ENCODE data around the gene B4GALNT1.
"Not testable (repeated sequence)": the region's sequence is repeated elsewhere in the genome, so short reads cannot be mapped to it uniquely, and the experiment has no call there.

Gene B4GALNT1

DNA sequence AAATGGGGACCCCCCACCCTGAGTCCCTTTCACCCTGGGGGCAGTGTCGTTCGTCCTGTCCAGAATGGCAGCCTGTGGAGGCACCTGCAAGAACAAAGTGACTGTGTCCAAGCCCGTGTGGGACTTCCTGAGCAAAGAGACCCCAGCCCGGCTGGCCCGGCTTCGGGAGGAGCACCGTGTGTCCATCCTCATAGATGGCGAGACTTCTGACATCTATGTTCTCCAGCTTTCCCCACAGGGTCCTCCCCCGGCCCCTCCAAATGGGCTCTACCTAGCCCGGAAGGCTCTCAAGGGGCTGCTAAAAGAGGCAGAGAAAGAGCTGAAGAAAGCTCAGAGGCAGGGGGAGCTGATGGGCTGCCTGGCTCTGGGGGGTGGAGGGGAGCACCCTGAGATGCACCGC lies 26.2 kb downstream of the B4GALNT1 start:
- DNase-seq: no peak

GRCh38 chr12:57606399-57606798 lies 26.6 kb downstream of the B4GALNT1 start:
- no peak for DNase-seq

- DNase-seq: no peak
Measured at GRCh38 chr12:57605811-57606311, 27.1 kb downstream of the B4GALNT1 start.

DNA sequence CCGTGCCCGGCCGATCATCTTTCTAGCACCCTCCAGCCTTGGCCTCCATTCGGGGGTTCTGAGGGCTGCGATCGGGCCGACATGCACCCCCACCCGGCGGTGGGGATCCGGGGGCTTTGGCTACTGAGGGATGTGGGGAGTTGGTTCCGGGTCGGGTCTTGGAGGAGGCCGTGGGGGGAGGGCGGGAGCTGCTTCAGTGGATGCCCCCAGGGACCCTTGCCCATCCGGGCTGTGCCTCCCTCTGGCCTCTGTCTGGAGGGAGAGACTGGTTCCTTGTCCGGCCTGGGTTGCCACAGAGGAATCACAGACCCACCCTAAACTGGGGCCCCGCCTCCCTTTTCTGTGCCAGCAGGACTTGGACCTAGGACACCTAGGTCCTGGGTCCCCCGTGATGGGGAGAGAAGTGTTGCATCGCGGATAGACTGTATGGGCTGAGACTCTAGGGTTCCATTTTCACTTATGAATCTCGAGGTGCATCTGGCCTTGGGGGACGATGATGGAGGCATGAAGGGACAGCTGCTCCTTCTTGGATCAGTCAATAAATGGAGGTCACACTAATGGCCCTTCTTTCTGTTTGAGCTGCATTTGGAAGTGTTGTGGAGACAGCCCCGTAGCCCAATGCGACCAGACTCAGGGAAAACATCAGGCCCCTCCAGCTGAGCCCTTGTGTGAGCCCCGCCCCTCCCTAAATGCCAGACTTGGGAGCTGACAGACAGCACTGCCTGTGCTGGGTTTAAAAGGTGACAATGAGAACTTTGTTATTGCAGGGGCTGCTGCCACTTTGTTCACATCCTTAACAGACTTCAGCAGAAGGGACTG lies 27.8 kb downstream of the B4GALNT1 start:
- DNase-seq: peak; percentile 56

DNA sequence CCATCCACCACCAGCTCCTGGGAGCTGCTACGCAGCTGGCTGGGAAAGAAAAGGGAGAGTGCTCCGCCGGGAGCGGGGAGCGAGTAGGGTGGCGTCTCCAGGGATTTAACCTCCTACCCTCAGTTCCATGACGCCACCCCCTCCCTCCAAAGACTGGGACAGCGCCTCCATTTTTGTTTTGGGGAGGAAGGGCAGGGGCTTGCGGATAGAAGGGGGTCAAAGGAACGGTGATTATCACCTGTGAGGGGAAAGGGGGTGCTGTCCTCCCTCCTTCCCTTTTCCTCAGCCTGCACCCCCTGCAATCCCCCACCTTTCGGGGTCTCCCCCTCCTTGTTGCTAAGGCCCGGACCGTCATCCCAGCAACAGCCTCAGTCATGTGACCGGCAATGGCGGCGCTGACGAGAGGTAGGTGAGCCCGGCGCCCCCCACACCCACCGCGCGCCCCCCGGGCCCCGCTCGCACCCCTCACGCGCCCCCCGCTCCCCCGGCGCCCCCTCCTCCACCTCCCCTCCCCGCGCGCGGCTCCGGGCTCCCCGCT lies 28.5 kb downstream of the B4GALNT1 start, which contains the start of gene DTX3:
Gene DTX3, plus strand, starts transcription at position 371 of the 538 bp plus-strand sequence. CDS start 1,694 bp downstream, outside the sequence.
- DNase-seq: peak; percentile 71

GRCh38 chr12:57603815-57604453 lies 29.1 kb downstream of the B4GALNT1 start:
- DNase-seq: no peak

- no peak for DNase-seq
Measured at GRCh38 chr12:57603324-57603723, 29.7 kb downstream of the B4GALNT1 start.

GRCh38 chr12:57602544-57602943 lies 30.5 kb downstream of the B4GALNT1 start:
- no peak for DNase-seq

- DNase-seq: no peak
Measured at GRCh38 chr12:57600395-57600794, 32.6 kb downstream of the B4GALNT1 start.

DNA sequence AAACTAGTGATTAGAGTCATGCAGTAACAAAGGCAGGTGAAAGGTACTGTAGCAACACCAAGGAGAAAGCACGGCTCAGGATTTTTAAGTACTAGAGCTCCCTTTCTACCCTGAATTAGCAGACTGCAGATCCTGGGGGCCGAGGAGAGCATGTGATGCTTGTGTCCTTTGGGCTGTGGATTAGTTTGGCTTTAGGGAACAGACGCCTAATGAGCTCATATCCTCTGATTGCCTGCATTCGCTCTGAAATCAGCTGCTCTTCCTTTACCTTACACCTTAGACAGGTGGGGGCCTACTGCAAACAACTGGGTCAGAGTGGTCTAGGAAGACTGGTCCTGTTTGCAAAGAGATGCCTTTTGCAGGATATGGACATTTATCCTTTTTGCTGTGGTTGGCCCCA lies 39.8 kb downstream of the B4GALNT1 start:
- no peak for DNase-seq

DNA sequence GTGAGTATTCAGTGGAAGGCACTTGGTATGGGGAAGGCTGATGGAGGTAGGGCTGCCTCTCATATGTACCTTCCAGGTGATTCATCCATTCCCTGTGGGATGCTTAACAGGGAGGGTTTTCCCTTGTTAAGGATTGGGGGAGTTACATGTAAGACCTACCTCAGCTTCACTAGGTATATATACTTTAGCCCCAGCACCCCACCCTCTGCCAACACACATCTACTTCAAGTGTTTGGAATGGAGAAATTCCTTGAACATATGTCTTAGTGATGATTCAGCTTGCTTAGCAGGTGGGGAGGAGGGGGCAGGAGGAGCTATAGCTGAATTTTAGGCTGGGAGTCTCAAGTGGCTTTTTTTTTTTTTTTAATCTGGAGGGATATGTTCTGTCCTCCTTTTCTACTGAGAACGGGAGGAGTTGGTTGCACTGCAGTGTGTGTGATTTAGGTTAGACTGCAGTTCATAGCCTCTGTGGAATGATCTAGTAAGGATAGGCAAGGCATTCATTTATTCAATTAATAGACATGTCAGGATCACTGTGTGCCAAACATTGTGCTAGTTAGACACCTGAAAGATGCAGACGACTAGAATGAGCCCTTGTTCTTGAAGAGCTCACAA lies 40.3 kb downstream of the B4GALNT1 start:
- DNase-seq: no peak

DNA sequence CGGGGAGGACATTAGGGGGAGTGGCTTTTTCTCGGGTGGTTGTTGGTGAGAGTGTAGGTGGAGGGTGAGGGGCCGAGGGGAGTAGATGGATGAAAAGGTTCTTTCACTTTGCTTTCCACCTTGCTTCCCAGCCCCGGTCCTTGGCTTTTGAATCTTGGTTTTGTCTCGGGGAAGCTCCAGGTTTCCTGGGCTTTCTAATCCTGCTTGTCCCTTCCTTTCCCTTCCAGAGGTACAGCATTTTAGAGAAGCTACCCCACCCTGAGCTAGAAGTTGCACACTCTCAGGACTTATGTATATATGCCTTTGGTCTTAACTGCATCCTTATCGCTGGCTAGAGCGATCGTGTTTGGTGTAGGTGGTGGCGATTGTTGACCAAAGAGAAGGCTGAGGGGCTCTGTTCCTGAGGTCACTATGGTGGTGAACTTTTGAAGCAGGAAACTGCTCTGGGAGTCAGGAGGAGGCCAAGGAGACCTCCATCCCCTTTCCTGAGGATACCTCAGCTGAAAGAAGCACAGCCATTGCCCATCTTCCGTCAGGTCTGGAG lies 41.1 kb downstream of the B4GALNT1 start:
- DNase-seq: peak; percentile 28

DNA sequence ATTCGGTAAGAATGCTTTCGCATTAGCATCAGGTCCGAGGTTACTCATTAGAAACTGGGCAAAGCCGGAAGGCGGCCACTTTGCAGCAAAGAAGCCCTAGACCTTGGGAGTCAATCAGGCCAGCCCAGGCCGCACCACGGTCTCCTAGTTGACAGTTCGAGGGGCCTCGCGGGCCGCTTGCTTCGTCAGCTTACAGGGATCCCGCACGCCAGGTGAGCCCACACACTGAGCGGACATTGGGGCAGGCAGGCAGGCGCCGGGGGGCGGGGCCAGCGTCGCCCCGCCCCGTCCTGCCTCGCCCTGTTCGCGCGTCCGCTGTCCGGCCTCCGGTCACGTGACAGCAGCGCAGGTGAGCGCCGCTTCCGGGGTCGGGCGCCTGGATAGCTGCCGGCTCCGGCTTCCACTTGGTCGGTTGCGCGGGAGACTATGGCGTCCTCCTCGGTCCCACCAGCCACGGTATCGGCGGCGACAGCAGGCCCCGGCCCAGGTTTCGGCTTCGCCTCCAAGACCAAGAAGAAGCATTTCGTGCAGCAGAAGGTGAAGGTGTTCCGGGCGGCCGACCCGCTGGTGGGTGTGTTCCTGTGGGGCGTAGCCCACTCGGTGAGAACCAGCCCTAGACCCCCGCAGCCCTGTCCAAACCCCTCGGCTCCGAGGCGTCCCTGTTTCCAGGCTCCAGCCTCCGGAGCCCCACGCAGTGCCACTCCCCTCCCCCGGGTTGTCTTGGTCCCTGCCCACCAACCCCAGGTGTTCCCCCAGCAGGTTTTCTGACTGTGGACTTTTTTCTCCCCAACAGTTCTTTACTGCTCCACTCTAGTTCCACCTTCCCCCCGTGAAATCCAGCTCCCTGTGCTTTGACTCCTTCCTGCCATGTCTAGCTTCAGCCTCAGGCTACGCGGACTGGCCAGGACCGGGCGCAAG lies 41.9 kb downstream of the B4GALNT1 start, which contains the start of gene PIP4K2C:
Gene PIP4K2C, plus strand, starts transcription at position 329 of the 918 bp plus-strand sequence. Its CDS starts 98 bp downstream, at position 427.
- peak; percentile 90 for DNase-seq

GRCh38 chr12:57590479-57590863 lies 42.5 kb downstream of the B4GALNT1 start:
- no peak for DNase-seq

- not testable (repeated sequence) for DNase-seq
Measured at GRCh38 chr12:57588951-57589610, 43.9 kb downstream of the B4GALNT1 start.

DNA sequence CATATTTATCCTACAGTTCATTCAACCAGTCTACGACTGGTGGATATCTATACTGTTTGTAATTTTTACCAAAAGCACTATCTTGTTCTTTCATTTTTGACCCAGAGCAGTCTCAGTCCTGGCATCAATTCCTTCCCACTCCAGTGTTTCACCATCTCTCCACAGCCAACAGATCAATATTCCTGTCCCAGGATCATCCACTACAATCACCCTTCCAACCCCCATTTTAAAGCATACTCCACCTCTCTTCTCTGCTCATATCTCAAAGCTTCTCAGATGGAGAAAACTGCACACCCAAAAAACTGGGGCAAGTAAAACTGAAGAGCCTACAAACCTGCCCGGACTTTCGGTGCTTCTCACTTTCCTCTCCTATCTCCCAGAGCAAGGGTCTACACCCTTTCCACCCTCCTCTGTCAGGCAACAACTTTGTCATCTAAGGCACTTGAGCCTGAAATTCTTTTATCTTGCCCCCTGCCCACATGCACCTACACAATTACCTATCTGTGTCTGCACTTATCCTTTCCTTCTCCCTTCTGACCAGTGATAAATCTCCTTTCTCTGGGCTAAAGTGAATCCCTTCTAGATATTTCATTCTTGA lies 46.1 kb downstream of the B4GALNT1 start:
- DNase-seq: no peak

DNA sequence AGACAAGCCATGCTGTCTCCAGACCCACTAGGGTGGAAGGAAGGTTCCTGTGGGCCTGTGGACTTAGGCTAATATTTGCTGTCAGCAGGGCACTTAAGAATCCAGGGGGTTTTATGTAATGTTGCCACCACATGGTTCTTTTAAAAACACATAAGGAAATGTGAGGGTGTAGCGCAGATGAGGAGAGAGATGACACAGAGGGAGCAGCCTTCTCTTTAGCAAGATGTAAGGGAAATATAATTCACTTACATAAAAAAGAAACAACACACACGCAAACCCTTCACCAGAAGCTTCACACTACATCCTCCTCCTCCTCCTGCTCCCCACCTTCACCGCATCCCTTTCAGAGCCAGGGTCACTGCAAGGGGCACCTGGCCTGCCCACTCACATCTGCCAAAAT lies 46.9 kb downstream of the B4GALNT1 start:
- DNase-seq: no peak

- no peak for DNase-seq
Measured at GRCh38 chr12:57585156-57585555, 47.8 kb downstream of the B4GALNT1 start.

DNA sequence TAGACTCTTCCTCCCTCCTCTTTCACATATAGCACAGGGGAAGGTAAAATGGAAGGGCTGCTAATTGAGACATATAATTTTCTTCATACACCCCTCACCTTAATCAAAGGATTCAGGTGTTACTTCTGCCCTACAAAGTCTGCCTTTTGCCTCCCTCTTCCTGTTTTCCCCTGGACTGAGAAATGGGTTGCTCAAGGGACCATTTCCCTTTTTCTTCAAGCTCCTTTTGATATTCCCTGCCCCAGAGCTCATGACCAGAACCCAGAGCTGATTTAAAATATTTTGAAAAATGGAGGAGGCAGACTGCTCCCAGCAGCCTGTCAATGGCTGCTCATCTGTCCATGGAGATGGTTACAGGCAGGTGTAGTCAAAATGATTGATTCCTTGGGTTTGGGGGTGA lies 48.3 kb downstream of the B4GALNT1 start:
- DNase-seq: no peak

GRCh38 chr12:57584050-57584449 lies 49.0 kb downstream of the B4GALNT1 start:
- no peak for DNase-seq

Measured in retina (tissue), 1 donor.